Trophoblast cell (in vitro differentiated cells and primary cell): ENCODE results near the gene HTR7.
A peak's percentile ranks its signal among the peaks of the same experiment; 100 is the strongest.

ENCODE experiments used
- DNase-seq, 2 donors: peaks; one replicate each; pipeline ENCODE4 v3.0.0-alpha.2; 2016
- H2AFZ ChIP-seq: 2 replicates; pipeline ENCODE4 v1.6.1; 2013; ENCODE audit warnings: low read length, moderate library complexity, mild to moderate bottlenecking; ENCODE audit not compliant: insufficient read depth, poor library complexity
- H2AK5ac ChIP-seq: 2 replicates; pipeline ENCODE4 v1.6.1; 2013; ENCODE audit warnings: mild to moderate bottlenecking, low read length
- H2BK120ac ChIP-seq: 2 replicates; pipeline ENCODE4 v1.6.1; 2013; ENCODE audit warnings: low read length, mild to moderate bottlenecking, moderate library complexity; ENCODE audit not compliant: insufficient read depth, poor library complexity
- H2BK12ac ChIP-seq: 2 replicates; pipeline ENCODE4 v1.6.1; 2013; ENCODE audit warnings: mild to moderate bottlenecking, low read length, moderate library complexity
- H2BK5ac ChIP-seq: 2 replicates; pipeline ENCODE4 v1.6.1; 2013; ENCODE audit warnings: low read length, low read depth, moderate library complexity, mild to moderate bottlenecking; ENCODE audit not compliant: poor library complexity
- H3K14ac ChIP-seq: 2 replicates; pipeline ENCODE4 v1.6.1; 2013; ENCODE audit warnings: mild to moderate bottlenecking, low read length
- H3K18ac ChIP-seq: 2 replicates; pipeline ENCODE4 v1.6.1; 2013; ENCODE audit warnings: mild to moderate bottlenecking, low read length
- H3K23ac ChIP-seq: 2 replicates; pipeline ENCODE4 v1.6.1; 2013; ENCODE audit warnings: low read length
- H3K27ac ChIP-seq: 2 replicates; pipeline ENCODE4 v1.5.1; 2013; ENCODE audit warnings: low read depth, mild to moderate bottlenecking, inconsistent platforms, low read length, moderate library complexity
- H3K27me3 ChIP-seq: 2 replicates; pipeline ENCODE4 v1.6.1; 2013; ENCODE audit warnings: inconsistent platforms, mild to moderate bottlenecking, low read length, moderate library complexity; ENCODE audit not compliant: insufficient read depth
- H3K36me3 ChIP-seq, 2 experiments: 1 replicate in 1 of 2; 2 replicates in 1 of 2; pipeline ENCODE4 v1.6.1; 2013; ENCODE audit warnings: low read length in 2 of 2, mild to moderate bottlenecking in 2 of 2, moderate library complexity in 1 of 2; ENCODE audit not compliant: insufficient read depth in 2 of 2, control insufficient read depth in 1 of 2
- H3K4ac ChIP-seq: 2 replicates; pipeline ENCODE4 v1.6.1; 2013; ENCODE audit warnings: low read depth, mild to moderate bottlenecking, low read length, moderate library complexity
- H3K4me1 ChIP-seq, 2 experiments: 1 replicate in 1 of 2; 2 replicates in 1 of 2; pipeline ENCODE4 v1.6.1; 2013; ENCODE audit warnings: low read length in 2 of 2, mild to moderate bottlenecking in 2 of 2, moderate library complexity in 1 of 2; ENCODE audit not compliant: insufficient read depth in 2 of 2, control insufficient read depth in 1 of 2
- H3K4me2 ChIP-seq: 2 replicates; pipeline ENCODE4 v1.6.1; 2013; ENCODE audit warnings: inconsistent platforms, mild to moderate bottlenecking, low read length, moderate library complexity
- H3K4me3 ChIP-seq: 2 replicates; pipeline ENCODE4 v1.5.1; 2013; ENCODE audit warnings: mild to moderate bottlenecking, low read depth, low read length, inconsistent platforms
- H3K79me1 ChIP-seq: one replicate; pipeline ENCODE4 v1.6.1; 2013; ENCODE audit warnings: low read length
- H3K79me2 ChIP-seq: 2 replicates; pipeline ENCODE4 v1.6.1; 2013; ENCODE audit warnings: low read length, mild to moderate bottlenecking; ENCODE audit not compliant: control insufficient read depth, insufficient read depth, poor library complexity
- H3K9ac ChIP-seq: 2 replicates; pipeline ENCODE4 v1.6.1; 2013; ENCODE audit warnings: mild to moderate bottlenecking, low read length
- H3K9me3 ChIP-seq: 2 replicates; pipeline ENCODE4 v1.6.1; 2013; ENCODE audit warnings: low read depth, mild to moderate bottlenecking, control low read depth, inconsistent platforms, low read length; ENCODE audit not compliant: insufficient read depth
- H4K12ac ChIP-seq: 2 replicates; pipeline ENCODE4 v1.6.1; 2013; ENCODE audit warnings: low read depth, mild to moderate bottlenecking, low read length, moderate library complexity
- H4K8ac ChIP-seq: 2 replicates; pipeline ENCODE4 v1.6.1; 2013; ENCODE audit warnings: low read depth, mild to moderate bottlenecking, low read length, moderate library complexity
- H4K91ac ChIP-seq: one replicate; pipeline ENCODE4 v1.6.1; 2013; ENCODE audit warnings: low read depth, mild to moderate bottlenecking, low read length, moderate library complexity
- WGBS: extraction: QIAGEN DNeasy Blood & Tissue Kit; methylation state at CpG from one replicate; pipeline ENCODE4 v1.1.7; 2013; ENCODE audit warnings: missing lambda C conversion rate; ENCODE audit not compliant: insufficient read length, insufficient coverage; ENCODE audit errors: extremely low coverage; 5-methylcytosine and 5-hydroxymethylcytosine counted together

The HTR7 gene

DNA sequence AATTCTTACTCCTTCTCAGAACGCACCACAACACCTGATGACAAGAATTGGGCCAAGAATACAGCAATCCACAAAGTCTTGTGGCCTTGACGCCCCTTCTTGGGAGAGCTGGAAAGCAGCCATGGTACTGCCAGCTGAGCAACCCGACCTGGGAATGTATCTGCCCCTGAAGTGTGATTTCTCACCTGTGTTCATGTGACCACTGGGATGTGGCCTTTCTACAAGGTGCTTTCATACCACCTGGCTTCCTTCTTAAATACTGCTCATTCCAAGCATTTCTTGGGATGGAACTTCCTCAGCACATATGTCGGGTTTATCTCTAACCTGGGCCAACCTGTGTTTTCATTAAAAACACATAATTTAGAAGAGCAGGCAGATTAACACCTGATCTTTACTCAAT, 72.1 kb downstream of the HTR7 start:
- H2BK120ac ChIP-seq: no peak overlapping the region
- H2AFZ ChIP-seq: no peak overlapping the region
- no peak overlapping the region for H4K91ac ChIP-seq
- H3K9me3 ChIP-seq: no peaks in the 10 kb centered on the region
- H3K27ac ChIP-seq: no peak overlapping the region
- H4K12ac ChIP-seq: no peak overlapping the region
- H3K36me3 ChIP-seq: no peaks in the 10 kb centered on the region
- H3K27me3 ChIP-seq: no peaks in the 10 kb centered on the region
- H3K23ac ChIP-seq: no peak overlapping the region
- no peak overlapping the region for H3K4me2 ChIP-seq
- no peak overlapping the region for H2BK12ac ChIP-seq
- no peak overlapping the region for H3K9ac ChIP-seq
- H3K4me3 ChIP-seq: no peak overlapping the region
- no peak overlapping the region for H3K18ac ChIP-seq
- WGBS: no CpG with 5 or more reads among the region's 4 CpGs
- no peak overlapping the region for H4K8ac ChIP-seq
- no peak overlapping the region for H3K4ac ChIP-seq
- peaks cover 0 to 3% of the 10 kb centered on the region in 2 experiments for H3K4me1 ChIP-seq
- H3K14ac ChIP-seq: no peak overlapping the region
- H3K79me2 ChIP-seq: no peaks in the 10 kb centered on the region
- peak in 1 of 2 donors; percentile 47 for DNase-seq
- H2AK5ac ChIP-seq: no peak overlapping the region
- H2BK5ac ChIP-seq: no peak overlapping the region
- no peaks in the 10 kb centered on the region for H3K79me1 ChIP-seq

DNA sequence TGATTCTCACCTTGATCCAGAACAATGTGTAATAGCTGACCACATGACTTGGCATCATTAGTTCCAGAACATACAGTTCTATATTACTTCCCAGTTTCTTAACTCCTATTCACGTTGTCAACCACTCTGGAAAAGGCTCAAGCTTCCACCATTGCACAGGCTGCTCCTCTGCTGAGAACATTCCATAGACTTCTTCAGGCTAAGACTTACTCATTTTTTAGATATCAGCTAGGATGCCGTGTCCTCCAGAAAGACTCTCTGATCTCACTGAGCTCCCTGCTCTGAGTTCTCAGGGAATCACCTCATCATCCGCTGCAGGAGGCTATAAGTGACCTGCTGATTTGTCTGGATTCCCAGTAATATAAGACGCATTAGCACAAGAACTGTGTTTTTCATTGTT, 73.1 kb downstream of the HTR7 start:
- Histone ChIP-seq H4K12ac (no peak overlapping the region), H2BK12ac (no peak overlapping the region), H3K4me2 (no peak overlapping the region), H2BK120ac (no peak overlapping the region), H2AFZ (no peak overlapping the region), H3K18ac (no peak overlapping the region), H3K9ac (no peak overlapping the region), H3K4me3 (no peak overlapping the region), H3K36me3 (no peaks in the 10 kb centered on the region), H3K27me3 (no peaks in the 10 kb centered on the region), H3K4me1 (peaks cover 0 to 6% of the 10 kb centered on the region in 2 experiments), H3K14ac (no peak overlapping the region), H3K79me2 (no peaks in the 10 kb centered on the region), H3K4ac (no peak overlapping the region), H2BK5ac (no peak overlapping the region), H3K27ac (no peak overlapping the region), H3K9me3 (no peaks in the 10 kb centered on the region), H2AK5ac (no peak overlapping the region), H4K91ac (no peak overlapping the region), H3K79me1 (no peaks in the 10 kb centered on the region), H3K23ac (no peak overlapping the region), H4K8ac (no peak overlapping the region)
- no peak for DNase-seq
- no CpG with 5 or more reads among the region's 4 CpGs for WGBS

DNA sequence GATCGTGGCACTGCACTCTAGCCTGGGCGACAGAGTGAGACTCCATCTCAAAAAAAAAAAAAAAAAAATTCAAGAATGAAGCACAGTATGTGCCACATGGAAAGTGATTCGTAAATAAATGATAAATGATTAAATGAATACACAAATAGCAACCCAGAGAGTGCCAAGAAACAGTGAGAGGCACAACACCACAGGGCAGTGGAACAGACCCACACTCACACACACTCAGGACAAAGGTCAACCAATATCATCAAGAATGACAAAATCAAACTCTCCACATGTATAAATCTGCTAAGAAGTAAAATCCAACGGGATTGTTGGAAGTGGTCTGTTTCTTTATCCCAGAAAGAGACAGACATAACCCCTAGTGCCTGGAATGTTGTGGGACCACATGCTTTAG, 77.4 kb downstream of the HTR7 start:
- Histone ChIP-seq H3K4ac (no peak overlapping the region), H3K9ac (no peak overlapping the region), H4K12ac (no peak overlapping the region), H3K23ac (no peak overlapping the region), H3K14ac (no peak overlapping the region), H3K4me1 (peaks cover 0 to 6% of the 10 kb centered on the region in 2 experiments), H3K79me1 (no peaks in the 10 kb centered on the region), H3K27ac (no peak overlapping the region), H4K91ac (no peak overlapping the region), H2AK5ac (no peak overlapping the region), H2BK5ac (no peak overlapping the region), H2AFZ (no peak overlapping the region), H3K36me3 (no peaks in the 10 kb centered on the region), H3K9me3 (no peaks in the 10 kb centered on the region), H2BK12ac (no peak overlapping the region), H3K79me2 (no peaks in the 10 kb centered on the region), H3K18ac (no peak overlapping the region), H3K4me2 (no peak overlapping the region), H2BK120ac (no peak overlapping the region), H4K8ac (no peak overlapping the region), H3K4me3 (no peak overlapping the region), H3K27me3 (no peaks in the 10 kb centered on the region)
- DNase-seq: peak in 1 of 2 donors; percentile 17
- no CpG with 5 or more reads among the region's 4 CpGs for whole genome bisulfite sequencing

DNA sequence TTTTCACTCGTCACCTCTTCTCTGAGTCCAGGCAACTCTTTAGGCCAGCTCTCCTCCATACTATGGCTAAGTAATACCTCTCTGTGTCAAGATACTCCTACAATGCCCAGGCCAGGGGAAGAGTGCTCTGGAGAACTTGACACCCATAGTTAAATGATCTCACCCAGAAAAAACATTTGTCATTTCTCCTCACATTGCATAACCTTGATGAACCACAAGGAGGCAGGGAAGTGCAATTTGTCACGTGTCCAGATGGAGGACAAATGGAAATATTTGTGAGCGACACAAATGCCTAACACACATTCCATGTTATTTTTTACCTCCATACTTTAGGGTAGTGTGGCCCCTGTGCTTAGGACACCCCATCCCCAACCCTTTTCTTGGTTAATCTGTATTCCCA, 78.3 kb downstream of the HTR7 start:
- no peak overlapping the region for H3K14ac ChIP-seq
- H2BK5ac ChIP-seq: no peak overlapping the region
- no peak overlapping the region for H3K23ac ChIP-seq
- no peak overlapping the region for H3K9ac ChIP-seq
- H3K36me3 ChIP-seq: no peaks in the 10 kb centered on the region
- DNase-seq: no peak
- H3K9me3 ChIP-seq: no peaks in the 10 kb centered on the region
- H3K27ac ChIP-seq: no peak overlapping the region
- no peak overlapping the region for H2BK12ac ChIP-seq
- H3K79me2 ChIP-seq: no peaks in the 10 kb centered on the region
- H3K27me3 ChIP-seq: no peaks in the 10 kb centered on the region
- no peak overlapping the region for H2BK120ac ChIP-seq
- WGBS: no CpG with 5 or more reads among the region's 3 CpGs
- no peak overlapping the region for H2AFZ ChIP-seq
- peaks cover 0 to 6% of the 10 kb centered on the region in 2 experiments for H3K4me1 ChIP-seq
- no peak overlapping the region for H4K91ac ChIP-seq
- no peak overlapping the region for H4K12ac ChIP-seq
- H3K4ac ChIP-seq: no peak overlapping the region
- no peaks in the 10 kb centered on the region for H3K79me1 ChIP-seq
- no peak overlapping the region for H2AK5ac ChIP-seq
- H3K4me2 ChIP-seq: no peak overlapping the region
- H3K18ac ChIP-seq: no peak overlapping the region
- no peak overlapping the region for H3K4me3 ChIP-seq
- no peak overlapping the region for H4K8ac ChIP-seq
